IMR-90 (cell line): ENCODE results near the gene ACSL3. TPM values are rescaled to one million over a fixed set of nuclear protein-coding genes. Genes with fewer than 3 reads are reported as not detected.

Experiments
- ATAC-seq: fragments of 200-7000 bp; cut with Tn5 transposase; 2 replicates; pipeline ENCODE4 v1.9.1; 2020; ENCODE audit warnings: low read depth, mild to moderate bottlenecking, moderate library complexity
- BruUV-seq: library from RNA; stranded (reverse); fragments of 400-500 nt; replicated peaks from 2 replicates; lab custom pipeline; 2021; lab: Mats Ljungman, UMichigan
- CTCF ChIA-PET: fragments of 300-600 bp; formaldehyde crosslinking; extraction: SDS; loops from one replicate; lab custom pipeline; 2021; ENCODE audit warnings: antibody characterized with exemption; lab: Yijun Ruan, JAX
- POLR2A ChIA-PET: fragments of 300-600 bp; sonication (Branson Sonifier 250); formaldehyde crosslinking; loops from one replicate; lab custom pipeline; 2022; ENCODE audit warnings: antibody characterized with exemption; ENCODE audit not compliant: unreplicated experiment; lab: Charles Lee
- DNase-seq: peaks from one replicate; pipeline ENCODE4 v3.0.0; 2013
- H2AFZ ChIP-seq: replicated peaks from 2 replicates; pipeline ENCODE3; 2013; ENCODE audit warnings: low read length, mild to moderate bottlenecking; ENCODE audit not compliant: poor library complexity
- H2AK5ac ChIP-seq: 2 replicates; pipeline ENCODE4 v1.6.1; 2013; ENCODE audit warnings: low read depth, low read length, inconsistent platforms
- H2AK9ac ChIP-seq: replicated peaks from 2 replicates; pipeline ENCODE3; 2013; ENCODE audit warnings: mild to moderate bottlenecking, low read depth, low read length, moderate library complexity; ENCODE audit not compliant: poor library complexity
- H2BK120ac ChIP-seq: 2 replicates; pipeline ENCODE4 v1.6.1; 2013; ENCODE audit warnings: low read depth, low read length, inconsistent platforms
- H2BK15ac ChIP-seq: 3 replicates; pipeline ENCODE4 v1.6.1; 2013; ENCODE audit warnings: low read depth, low read length, inconsistent platforms
- H2BK20ac ChIP-seq: 2 replicates; pipeline ENCODE4 v1.6.1; 2013; ENCODE audit warnings: low read depth, mild to moderate bottlenecking, inconsistent platforms, low read length, moderate library complexity
- H2BK5ac ChIP-seq: 2 replicates; pipeline ENCODE4 v1.6.1; 2013; ENCODE audit warnings: mild to moderate bottlenecking, low read depth, low read length, inconsistent platforms; ENCODE audit not compliant: poor library complexity, severe bottlenecking
- H3K14ac ChIP-seq: replicated peaks from 2 replicates; pipeline ENCODE4 v1.6.1; 2013; ENCODE audit warnings: low read depth, low read length, inconsistent platforms
- H3K18ac ChIP-seq: 2 replicates; pipeline ENCODE4 v1.6.1; 2013; ENCODE audit warnings: low read depth, low read length, control low read depth
- H3K23ac ChIP-seq: 2 replicates; pipeline ENCODE4 v1.6.1; 2013; ENCODE audit warnings: low read depth, low read length, inconsistent platforms
- H3K27ac ChIP-seq: 2 replicates; pipeline ENCODE4 v1.5.1; 2013; ENCODE audit warnings: mild to moderate bottlenecking, control low read depth, low read length; ENCODE audit not compliant: insufficient read depth
- H3K27me3 ChIP-seq: 2 replicates; pipeline ENCODE4 v1.6.1; 2013; ENCODE audit warnings: low read length; ENCODE audit not compliant: control insufficient read depth, insufficient read depth
- H3K36me3 ChIP-seq: 2 replicates; pipeline ENCODE4 v1.6.1; 2013; ENCODE audit warnings: low read length, mixed read lengths; ENCODE audit not compliant: control insufficient read depth, insufficient read depth
- H3K4ac ChIP-seq: 2 replicates; pipeline ENCODE4 v1.6.1; 2013; ENCODE audit warnings: low read depth, low read length, inconsistent platforms
- H3K4me1 ChIP-seq: 2 replicates; pipeline ENCODE4 v1.6.1; 2013; ENCODE audit warnings: low read length, mixed read lengths; ENCODE audit not compliant: control insufficient read depth, insufficient read depth
- H3K4me2 ChIP-seq: 2 replicates; pipeline ENCODE4 v1.6.1; 2013; ENCODE audit warnings: low read depth, mild to moderate bottlenecking, control low read depth, low read length, moderate library complexity
- H3K4me3 ChIP-seq: 2 replicates; pipeline ENCODE4 v1.5.1; 2013; ENCODE audit warnings: low read depth, mild to moderate bottlenecking, control low read depth, low read length, moderate library complexity; ENCODE audit not compliant: insufficient read depth
- H3K56ac ChIP-seq: 2 replicates; pipeline ENCODE4 v1.6.1; 2013; ENCODE audit warnings: low read length, inconsistent platforms; ENCODE audit not compliant: insufficient read depth; ENCODE audit errors: extremely low read depth
- H3K79me1 ChIP-seq, 2 experiments: 2 replicates each; pipeline ENCODE4 v1.6.1; 2013; ENCODE audit warnings: low read length in 2 of 2, inconsistent platforms in 1 of 2, low read depth in 1 of 2
- H3K9ac ChIP-seq: 2 replicates; pipeline ENCODE4 v1.6.1; 2013; ENCODE audit warnings: low read depth, low read length, control low read depth
- H3K9me1 ChIP-seq: 2 replicates; pipeline ENCODE4 v1.6.1; 2013; ENCODE audit warnings: low read length, inconsistent platforms; ENCODE audit not compliant: insufficient read depth
- H3K9me3 ChIP-seq: 2 replicates; pipeline ENCODE4 v1.6.1; 2013; ENCODE audit warnings: low read length; ENCODE audit not compliant: control insufficient read depth, insufficient read depth
- H4K20me1 ChIP-seq: 2 replicates; pipeline ENCODE4 v1.6.1; 2013; ENCODE audit warnings: low read length, inconsistent platforms; ENCODE audit not compliant: insufficient read depth
- H4K5ac ChIP-seq: 2 replicates; pipeline ENCODE4 v1.6.1; 2013; ENCODE audit warnings: mild to moderate bottlenecking, low read depth, low read length, control low read depth
- H4K8ac ChIP-seq, 2 experiments: 2 replicates each; pipeline ENCODE4 v1.6.1; 2013; ENCODE audit warnings: low read depth in 2 of 2, low read length in 2 of 2, control low read depth in 1 of 2, inconsistent platforms in 1 of 2
- H4K91ac ChIP-seq: 2 replicates; pipeline ENCODE4 v1.6.1; 2013; ENCODE audit warnings: low read depth, low read length, inconsistent platforms; ENCODE audit not compliant: insufficient read depth
- ELK1 ChIP-seq: fragments of 150-350 bp; IDR thresholded peaks from 2 replicates; pipeline ENCODE4 v1.6.1; 2016; ENCODE audit warnings: low read depth, mild to moderate bottlenecking, low read length, moderate library complexity, borderline replicate concordance
- RCOR1 ChIP-seq: IDR thresholded peaks from 2 replicates; pipeline ENCODE4 v1.6.1; 2012; ENCODE audit warnings: mild to moderate bottlenecking, low read length, improper control_type of control experiment; ENCODE audit not compliant: insufficient replicate concordance
- WGBS, 2 experiments: methylation state at CpG; one replicate each; pipeline versions ENCODE4 v1.1.5 to v1.1.7; 2013; ENCODE audit warnings: missing lambda C conversion rate in 2 of 2; ENCODE audit not compliant: insufficient read length in 1 of 2; ENCODE audit errors: extremely low coverage in 2 of 2; 5-methylcytosine and 5-hydroxymethylcytosine counted together
- dilution Hi-C: fragments of 300-500 bp; cut with HindIII; formaldehyde crosslinking; loops from one replicate; pipeline ENCODE4 v1.14.3; 2018; ENCODE audit warnings: low sequenced_read_pairs; ENCODE audit not compliant: unreplicated experiment
- in situ Hi-C: fragments of 300-500 bp; cut with MboI; formaldehyde crosslinking; loops from 3 replicates; pipeline ENCODE4 v1.14.3; 2019; ENCODE audit warnings: low sequenced_read_pairs, inconsistent platforms, mixed read lengths
- intact Hi-C: fragments of 100-400 bp; cut with micrococcal nuclease; formaldehyde crosslinking; loops from 2 replicates; pipeline ENCODE4 v1.10.0; 2022
- polyA plus RNA-seq, 3 experiments: library from polyadenylated mRNA; depleted of rRNA; stranded (reverse); fragments of >200 nt; gene quantifications; 2 replicates each; pipeline ENCODE4 v1.2.3, GENCODE V29; 2012; ENCODE audit warnings: low replicate concordance in 1 of 3
- total RNA-seq: library from RNA; depleted of rRNA; stranded (reverse); fragments of >200 nt; gene quantifications from 2 replicates; pipeline ENCODE4 v1.2.3, GENCODE V29; 2012

Gene ACSL3
- total and polyA plus RNA-seq, 2 of the 4 experiments (the other 2 are of a cell fraction) = 31.0 to 84.2 TPM

GRCh38 chr2:222888716-222889115 lies 27.9 kb downstream of the ACSL3 start:
- CTCF ChIA-PET = no interaction called here
- Histone ChIP-seq H2BK15ac (no peak overlapping the region), H4K5ac (no peak overlapping the region), H4K8ac (no peak overlapping the region), H4K91ac (no peak overlapping the region), H3K4me2 (no peak overlapping the region), H3K14ac (no peak overlapping the region), H2BK120ac (no peak overlapping the region), H3K56ac (no peak overlapping the region), H3K4ac (no peak overlapping the region), H3K27ac (no peak overlapping the region), H3K27me3 (no peaks in the 10 kb centered on the region), H2AK5ac (no peak overlapping the region), H3K4me1 (peaks cover 14% of the 10 kb centered on the region), H3K4me3 (no peak overlapping the region), H2BK20ac (no peak overlapping the region), H3K79me1 (peaks cover 27 to 63% of the 10 kb centered on the region in 2 experiments), H3K23ac (no peak overlapping the region), H3K18ac (no peak overlapping the region), H2AFZ (no peak overlapping the region), H2AK9ac (no peak overlapping the region), H3K9me3 (no peaks in the 10 kb centered on the region), H2BK5ac (no peak overlapping the region), H3K9ac (no peak overlapping the region), H4K20me1 (peaks cover 64% of the 10 kb centered on the region; the same call in 1 of the 2 replicates), H3K36me3 (peaks cover 5% of the 10 kb centered on the region), H3K9me1 (no peaks in the 10 kb centered on the region)
- no peak for DNase-seq
- TF ChIP-seq RCOR1 (no peak), ELK1 (no peak)
- in situ Hi-C loops = no loop called here
- dilution Hi-C loops = no loop called here
- POLR2A ChIA-PET = no interaction called here
- intact Hi-C loops = no loop called here
- no peak for ATAC-seq
- WGBS, 2 experiments = no CpG with 5 or more reads among the region's 7 CpGs
- no TSS peak for BruUV-seq
